Activated CD4-positive, alpha-beta memory T cell treated with anti-CD3 and anti-CD28 coated beads, Interleukin-2, amount 10 ng/mL, durations not matched to agents 7 days and 5 days (primary cell): ENCODE measurements around the gene CCDC88C. TPM values are rescaled to one million over a fixed set of nuclear protein-coding genes. Genes with fewer than 3 reads are reported as not detected.

Experiments used
- CTCF ChIA-PET: fragments of 350-600 bp; sonication (Branson Sonifier 250); formaldehyde crosslinking; loops from one replicate; lab custom pipeline; 2021; ENCODE audit warnings: antibody characterized with exemption, inconsistent platforms; lab: Charles Lee
- POLR2A ChIA-PET: fragments of 350-600 bp; sonication (Branson Sonifier 250); formaldehyde crosslinking; loops from one replicate; lab custom pipeline; 2021; ENCODE audit warnings: antibody characterized with exemption; lab: Charles Lee
- DNase-seq: peaks from one replicate; pipeline ENCODE4 v3.0.0-alpha.2; 2020
- H3K27ac Mint-ChIP-seq: one replicate; pipeline ENCODE4 v1.8.0; 2021; ENCODE audit warnings: mild to moderate bottlenecking, mixed read lengths
- H3K27me3 Mint-ChIP-seq: one replicate; pipeline ENCODE4 v1.8.0; 2021; ENCODE audit warnings: mixed read lengths
- H3K36me3 Mint-ChIP-seq: one replicate; pipeline ENCODE4 v1.8.0; 2021; ENCODE audit warnings: low read depth, mixed read lengths
- H3K4me1 Mint-ChIP-seq: one replicate; pipeline ENCODE4 v1.8.0; 2021; ENCODE audit warnings: mixed read lengths
- H3K4me3 Mint-ChIP-seq: one replicate; pipeline ENCODE4 v1.8.0; 2021; ENCODE audit warnings: mild to moderate bottlenecking, mixed read lengths
- H3K9me3 Mint-ChIP-seq: one replicate; pipeline ENCODE4 v1.8.0; 2021; ENCODE audit warnings: mixed read lengths
- total RNA-seq, 2 experiments: library from RNA; stranded (reverse); gene quantifications; one replicate each; pipeline ENCODE4 v1.2.3, GENCODE V29; 2021

The CCDC88C gene
- total RNA-seq, 2 experiments from 2014 or later: 168 to 175 TPM

- no peaks in the 10 kb centered on the region for H3K27me3 Mint-ChIP-seq
- no peaks in the 10 kb centered on the region for H3K9me3 Mint-ChIP-seq
- peak overlapping the region; percentile 53 for H3K4me3 Mint-ChIP-seq
- H3K4me1 Mint-ChIP-seq: peaks cover 92% of the 10 kb centered on the region
- peaks cover 66% of the 10 kb centered on the region for H3K36me3 Mint-ChIP-seq
- CTCF ChIA-PET: interaction anchor here (0.7 to 1.5 kb wide), 5 partner anchors 10 to 82 kb away, joined by 3 to 9 read pairs (median 4); no protein-coding TSS in a partner anchor
- peak; percentile 50 for DNase-seq
- POLR2A ChIA-PET: interaction anchor here (0.9 to 11.9 kb wide), 4 partner anchors 10 to 82 kb away, joined by 3 to 308 read pairs (median 30); partner anchors contain the start of gene CCDC88C
- H3K27ac Mint-ChIP-seq: peak overlapping the region; percentile 81
These were observed 12.3 kb downstream of the CCDC88C start for GRCh38 chr14:91405241-91405721.

- Mint-ChIP-seq H3K4me3 (peak overlapping the region; percentile 43), H3K27me3 (no peaks in the 10 kb centered on the region), H3K4me1 (peaks cover 95% of the 10 kb centered on the region), H3K36me3 (peaks cover 57% of the 10 kb centered on the region), H3K9me3 (no peaks in the 10 kb centered on the region), H3K27ac (peak overlapping the region; percentile 74)
- ChIA-PET POLR2A (interaction anchor here (0.7 to 11.9 kb wide), 7 partner anchors 11 to 159 kb away, joined by 3 to 308 read pairs (median 4); partner anchors contain the start of gene CCDC88C), CTCF (interaction anchor here (0.9 to 3.2 kb wide), 5 partner anchors 9 to 86 kb away, joined by 3 to 13 read pairs (median 5); partner anchors contain the start of gene CCDC88C)
- no peak for DNase-seq
These were observed 14.6 kb downstream of the CCDC88C start for GRCh38 chr14:91402771-91403600.

- Mint-ChIP-seq H3K4me3 (peak overlapping the region; percentile 43), H3K27me3 (no peaks in the 10 kb centered on the region), H3K27ac (peak overlapping the region; percentile 74), H3K4me1 (peaks cover 95% of the 10 kb centered on the region), H3K36me3 (peaks cover 53% of the 10 kb centered on the region), H3K9me3 (no peaks in the 10 kb centered on the region)
- ChIA-PET POLR2A (interaction anchor here (0.7 to 11.9 kb wide), 5 partner anchors 11 to 52 kb away, joined by 3 to 308 read pairs (median 7); partner anchors contain the start of gene CCDC88C), CTCF (interaction anchor here (0.9 to 3.2 kb wide), 6 partner anchors 9 to 85 kb away, joined by 3 to 16 read pairs (median 6); partner anchors contain the start of gene CCDC88C)
- no peak for DNase-seq
These were observed 15.3 kb downstream of the CCDC88C start for GRCh38 chr14:91402348-91402747.

- DNase-seq: no peak
- ChIA-PET POLR2A (interaction anchor here (1.9 to 11.9 kb wide), 3 partner anchors 13 to 52 kb away, joined by 7 to 308 read pairs (median 54); partner anchors contain the start of gene CCDC88C), CTCF (interaction anchor here (1.5 to 3.2 kb wide), 4 partner anchors 14 to 84 kb away, joined by 4 to 16 read pairs (median 9); partner anchors contain the start of gene CCDC88C)
- H3K4me1 Mint-ChIP-seq: peaks cover 95% of the 10 kb centered on the region
- no peaks in the 10 kb centered on the region for H3K9me3 Mint-ChIP-seq
- peaks cover 50% of the 10 kb centered on the region for H3K36me3 Mint-ChIP-seq
- H3K27me3 Mint-ChIP-seq: no peaks in the 10 kb centered on the region
- no peak overlapping the region for H3K4me3 Mint-ChIP-seq
- H3K27ac Mint-ChIP-seq: peak overlapping the region; percentile 74
These were observed 15.9 kb downstream of the CCDC88C start for GRCh38 chr14:91401751-91402150.

GRCh38 chr14:91400696-91401095 lies 16.9 kb downstream of the CCDC88C start:
- Mint-ChIP-seq H3K36me3 (peaks cover 50% of the 10 kb centered on the region), H3K27me3 (no peaks in the 10 kb centered on the region), H3K9me3 (no peaks in the 10 kb centered on the region), H3K4me1 (peaks cover 95% of the 10 kb centered on the region), H3K4me3 (peak overlapping the region; percentile 99), H3K27ac (peak overlapping the region; percentile 85)
- DNase-seq: no peak
- POLR2A ChIA-PET: interaction anchor here (0.8 to 11.9 kb wide), 14 partner anchors 9 to 471 kb away, joined by 3 to 308 read pairs (median 6); partner anchors contain the start of genes CCDC88C and GPR68
- CTCF ChIA-PET: interaction anchor here (1.0 to 5.1 kb wide), 8 partner anchors 8 to 77 kb away, joined by 4 to 35 read pairs (median 6); partner anchors contain the start of gene CCDC88C

GRCh38 chr14:91399868-91400640 lies 17.6 kb downstream of the CCDC88C start:
- Mint-ChIP-seq H3K4me1 (peaks cover 95% of the 10 kb centered on the region), H3K27me3 (no peaks in the 10 kb centered on the region), H3K9me3 (no peaks in the 10 kb centered on the region), H3K36me3 (peaks cover 50% of the 10 kb centered on the region), H3K4me3 (peak overlapping the region; percentile 99), H3K27ac (peak overlapping the region; percentile 85)
- ChIA-PET POLR2A (interaction anchor here (0.7 to 11.9 kb wide), 19 partner anchors 9 to 472 kb away, joined by 3 to 308 read pairs (median 5); partner anchors contain the start of genes CCDC88C, GPR68 and TC2N), CTCF (interaction anchor here (0.6 to 5.1 kb wide), 11 partner anchors 9 to 575 kb away, joined by 3 to 35 read pairs (median 6); partner anchors contain the start of gene CCDC88C)
- DNase-seq: peak; percentile 60

GRCh38 chr14:91398707-91399106 lies 18.9 kb downstream of the CCDC88C start:
- Mint-ChIP-seq H3K4me3 (peak overlapping the region; percentile 99), H3K27ac (peak overlapping the region; percentile 85), H3K36me3 (peaks cover 56% of the 10 kb centered on the region), H3K9me3 (no peaks in the 10 kb centered on the region), H3K27me3 (no peaks in the 10 kb centered on the region), H3K4me1 (peaks cover 95% of the 10 kb centered on the region)
- ChIA-PET CTCF (interaction anchor here (0.9 to 5.1 kb wide), 10 partner anchors 10 to 81 kb away, joined by 3 to 35 read pairs (median 8); partner anchors contain the start of gene CCDC88C), POLR2A (interaction anchor here (1.1 to 11.9 kb wide), 13 partner anchors 11 to 154 kb away, joined by 3 to 308 read pairs (median 7); partner anchors contain the start of genes CCDC88C, GPR68 and PPP4R3A)
- no peak for DNase-seq

GRCh38 chr14:91397965-91398591 lies 19.5 kb downstream of the CCDC88C start:
- Mint-ChIP-seq H3K27ac (peak overlapping the region; percentile 85), H3K36me3 (peaks cover 59% of the 10 kb centered on the region), H3K4me1 (peaks cover 96% of the 10 kb centered on the region), H3K27me3 (no peaks in the 10 kb centered on the region), H3K9me3 (no peaks in the 10 kb centered on the region), H3K4me3 (peak overlapping the region; percentile 68)
- ChIA-PET CTCF (interaction anchor here (0.9 to 5.1 kb wide), 12 partner anchors 10 to 111 kb away, joined by 3 to 35 read pairs (median 7); partner anchors contain the start of gene CCDC88C), POLR2A (interaction anchor here (0.7 to 11.9 kb wide), 15 partner anchors 10 to 1002 kb away, joined by 3 to 308 read pairs (median 6); partner anchors contain the start of genes CCDC88C, GPR68 and PPP4R3A)
- DNase-seq: no peak

GRCh38 chr14:91396959-91397815 lies 20.4 kb downstream of the CCDC88C start:
- ChIA-PET CTCF (interaction anchor here (0.9 to 5.1 kb wide), 12 partner anchors 9 to 110 kb away, joined by 3 to 35 read pairs (median 7); partner anchors contain the start of gene CCDC88C), POLR2A (interaction anchor here (0.7 to 11.9 kb wide), 14 partner anchors 9 to 1001 kb away, joined by 3 to 308 read pairs (median 6); partner anchors contain the start of genes CCDC88C and GPR68)
- peaks cover 53% of the 10 kb centered on the region for H3K36me3 Mint-ChIP-seq
- H3K4me1 Mint-ChIP-seq: peaks cover 95% of the 10 kb centered on the region
- H3K9me3 Mint-ChIP-seq: no peaks in the 10 kb centered on the region
- H3K4me3 Mint-ChIP-seq: peak overlapping the region; percentile 68
- peak overlapping the region; percentile 85 for H3K27ac Mint-ChIP-seq
- no peaks in the 10 kb centered on the region for H3K27me3 Mint-ChIP-seq
- peak; percentile 81 for DNase-seq

- Mint-ChIP-seq H3K27me3 (no peaks in the 10 kb centered on the region), H3K9me3 (no peaks in the 10 kb centered on the region), H3K4me1 (peaks cover 96% of the 10 kb centered on the region), H3K27ac (peak overlapping the region; percentile 85), H3K36me3 (peaks cover 54% of the 10 kb centered on the region), H3K4me3 (peak overlapping the region; percentile 44)
- ChIA-PET CTCF (interaction anchor here (0.8 to 5.1 kb wide), 3 partner anchors 20 to 78 kb away, joined by 3 to 27 read pairs (median 3); no protein-coding TSS in a partner anchor), POLR2A (interaction anchor here (0.7 to 11.9 kb wide), 6 partner anchors 18 to 152 kb away, joined by 3 to 308 read pairs (median 20); partner anchors contain the start of genes CCDC88C and GPR68)
- DNase-seq: no peak
These were observed 21.5 kb downstream of the CCDC88C start for GRCh38 chr14:91396013-91396660.
